ENCODE results near the gene BSN. TPM values are rescaled to one million over a fixed set of nuclear protein-coding genes. Genes with fewer than 3 reads are reported as not detected.

Gene BSN
- polyA plus RNA-seq, 1 donor (not counting 4 experiments of a cell fraction or from before 2014, with no cell fraction given) = under 0.01 TPM

GRCh38 chr3:49554633-49555265, 472 bp downstream of the BSN start:
- Histone ChIP-seq H3K36me3 (ENCODE audit: control insufficient read depth in 2 of 2, extremely low read depth in 1 of 2, insufficient read depth in 2 of 2, low read length in 2 of 2) (no peaks in the 10 kb centered on the region), H3K79me2 (ENCODE audit: control insufficient read depth, insufficient read depth, low read length) (no peaks in the 10 kb centered on the region), H3K9me1 (ENCODE audit: control insufficient read depth, extremely low read depth, insufficient read depth, low read length) (no peaks in the 10 kb centered on the region), H2AFZ (ENCODE audit: control insufficient read depth, low read length) (no peak overlapping the region), H4K20me1 (ENCODE audit: control insufficient read depth, extremely low read depth, insufficient read depth, low read length) (no peaks in the 10 kb centered on the region), H3K4me3 (ENCODE audit: control insufficient read depth in 2 of 3, extremely low read depth in 1 of 3, insufficient read depth in 2 of 3, low read depth in 1 of 3, low read length in 3 of 3) (peak overlapping the region in 2 of 3 experiments; percentile 13 to 41), H3K27me3 (ENCODE audit: control insufficient read depth, extremely low read depth, insufficient read depth, low read length) (peaks cover 24% of the 10 kb centered on the region), H3K4me1 (ENCODE audit: control insufficient read depth, extremely low read depth, insufficient read depth, low read length) (peaks cover 11% of the 10 kb centered on the region), H3K27ac (ENCODE audit: control insufficient read depth, insufficient read depth, low read length) (no peak overlapping the region), H3K9me3 (ENCODE audit: control insufficient read depth, low read depth, low read length) (no peaks in the 10 kb centered on the region), H3K9ac (ENCODE audit: control insufficient read depth, extremely low read depth, insufficient read depth, low read length) (no peak overlapping the region), H3K4me2 (ENCODE audit: control insufficient read depth, extremely low read depth, insufficient read depth, low read depth, low read length) (peak overlapping the region; percentile 75)
- dilution Hi-C loops (cut with MboI; ENCODE audit: extremely low pct_ligation_motif_present, low sequenced_read_pairs) = loop anchor here (25.0 kb wide), 1 partner anchor 108 kb away; the partner anchor contains the start of gene APEH
- no peak for FAIRE-seq
- no peak for DNase-seq (ENCODE audit: low read depth, low spot score)
- TF ChIP-seq CTCF (optimal IDR thresholded peaks at IDR 0.05 in 1 of 3, IDR thresholded peaks at IDR 0.05 in 1 of 3, conservative IDR thresholded peaks at IDR 0.05 in 1 of 3; ENCODE audit: extremely low read depth in 1 of 3, insufficient read depth in 2 of 3, low read length in 3 of 3) = no peak
- TF ChIP-seq EZH2 (IDR thresholded peaks at IDR 0.05; ENCODE audit: low read length) = peak; percentile 27

GRCh38 chr3:49556500-49557275, 2.4 kb downstream of the BSN start:
- Histone ChIP-seq H3K27ac (ENCODE audit: control insufficient read depth, insufficient read depth, low read length) (no peak overlapping the region), H3K9ac (ENCODE audit: control insufficient read depth, extremely low read depth, insufficient read depth, low read length) (no peak overlapping the region), H3K9me1 (ENCODE audit: control insufficient read depth, extremely low read depth, insufficient read depth, low read length) (no peaks in the 10 kb centered on the region), H3K4me2 (ENCODE audit: control insufficient read depth, extremely low read depth, insufficient read depth, low read depth, low read length) (no peak overlapping the region), H2AFZ (ENCODE audit: control insufficient read depth, low read length) (no peak overlapping the region), H3K27me3 (ENCODE audit: control insufficient read depth, extremely low read depth, insufficient read depth, low read length) (peaks cover 26% of the 10 kb centered on the region), H3K4me1 (ENCODE audit: control insufficient read depth, extremely low read depth, insufficient read depth, low read length) (peaks cover 11% of the 10 kb centered on the region), H3K4me3 (ENCODE audit: control insufficient read depth in 2 of 3, extremely low read depth in 1 of 3, insufficient read depth in 2 of 3, low read depth in 1 of 3, low read length in 3 of 3) (no peak overlapping the region), H3K9me3 (ENCODE audit: control insufficient read depth, low read depth, low read length) (no peaks in the 10 kb centered on the region), H3K79me2 (ENCODE audit: control insufficient read depth, insufficient read depth, low read length) (no peaks in the 10 kb centered on the region), H4K20me1 (ENCODE audit: control insufficient read depth, extremely low read depth, insufficient read depth, low read length) (no peaks in the 10 kb centered on the region), H3K36me3 (ENCODE audit: control insufficient read depth in 2 of 2, extremely low read depth in 1 of 2, insufficient read depth in 2 of 2, low read length in 2 of 2) (no peaks in the 10 kb centered on the region)
- DNase-seq (ENCODE audit: low read depth, low spot score) = no peak
- no peak for TF ChIP-seq CTCF (optimal IDR thresholded peaks at IDR 0.05 in 1 of 3, IDR thresholded peaks at IDR 0.05 in 1 of 3, conservative IDR thresholded peaks at IDR 0.05 in 1 of 3; ENCODE audit: extremely low read depth in 1 of 3, insufficient read depth in 2 of 3, low read length in 3 of 3)
- TF ChIP-seq EZH2 (IDR thresholded peaks at IDR 0.05; ENCODE audit: low read length) = no peak
- dilution Hi-C loops (cut with MboI; ENCODE audit: extremely low pct_ligation_motif_present, low sequenced_read_pairs) = loop anchor here (25.0 kb wide), 1 partner anchor 106 kb away; the partner anchor contains the start of gene APEH
- no peak for FAIRE-seq
